ENCODE measurements around the gene FAM3C. TPM values are rescaled to one million over a fixed set of nuclear protein-coding genes. Genes with fewer than 3 reads are reported as not detected.

The FAM3C gene
- total RNA-seq, 4 donors from 2014 or later = 34.9 to 46.8 (median 41.0) TPM

GRCh38 chr7:121416533-121416932, 20.4 kb upstream of the FAM3C start:
- DNase-seq (ENCODE audit: low spot score in 2 of 2) = no peak
- no peak overlapping the region for H3K4me3 ChIP-seq (ENCODE audit: low read depth, poor library complexity, severe bottlenecking)
- intact Hi-C loops (cut with DNase I; ENCODE audit: low total_unique reads) = no loop called here
- TF ChIP-seq CTCF (IDR thresholded peaks at IDR 0.05) = no peak
- no peak for TF ChIP-seq POLR2A (IDR thresholded peaks at IDR 0.05)
- WGBS, 2 donors = 70 to 90% methylated on average over 1 of the region's 1 CpG

GRCh38 chr7:121414436-121414835, 18.3 kb upstream of the FAM3C start:
- WGBS, 2 donors = 96 to 100% methylated on average over 1 of the region's 1 CpG
- intact Hi-C loops (cut with DNase I; ENCODE audit: low total_unique reads) = no loop called here
- DNase-seq (ENCODE audit: low spot score in 2 of 2) = no peak
- H3K4me3 ChIP-seq (ENCODE audit: low read depth, poor library complexity, severe bottlenecking) = no peak overlapping the region
- TF ChIP-seq POLR2A (IDR thresholded peaks at IDR 0.05) (no peak), CTCF (IDR thresholded peaks at IDR 0.05) (no peak)

- DNase-seq (ENCODE audit: low spot score in 2 of 2) = no peak
- 75 to 79% methylated on average over 3 of the region's 3 CpGs for WGBS, 2 donors
- intact Hi-C loops (cut with DNase I; ENCODE audit: low total_unique reads) = no loop called here
These were observed 15.5 kb upstream of the FAM3C start for GRCh38 chr7:121411597-121411979.

GRCh38 chr7:121410829-121411596, 14.9 kb upstream of the FAM3C start:
- 89 to 91% methylated on average over 2 of the region's 2 CpGs for WGBS, 2 donors
- intact Hi-C loops (cut with DNase I; ENCODE audit: low total_unique reads) = no loop called here
- H3K4me3 ChIP-seq (ENCODE audit: low read depth, poor library complexity, severe bottlenecking) = no peak overlapping the region
- TF ChIP-seq CTCF (IDR thresholded peaks at IDR 0.05) (no peak), POLR2A (IDR thresholded peaks at IDR 0.05) (no peak)
- DNase-seq (ENCODE audit: low spot score in 2 of 2) = no peak

More at GRCh38 chr7:121411597-121411979, 15.5 kb upstream of the FAM3C start:
- no peak overlapping the region for H3K4me3 ChIP-seq (ENCODE audit: low read depth, poor library complexity, severe bottlenecking)
- TF ChIP-seq CTCF (IDR thresholded peaks at IDR 0.05) (no peak), POLR2A (IDR thresholded peaks at IDR 0.05) (no peak)

- no peak overlapping the region for H3K4me3 ChIP-seq (ENCODE audit: low read depth, poor library complexity, severe bottlenecking)
- 88 to 93% methylated on average over 2 of the region's 2 CpGs for WGBS, 2 donors
- no peak for DNase-seq (ENCODE audit: low spot score in 2 of 2)
- TF ChIP-seq CTCF (IDR thresholded peaks at IDR 0.05) = no peak
- no peak for TF ChIP-seq POLR2A (IDR thresholded peaks at IDR 0.05)
- intact Hi-C loops (cut with DNase I; ENCODE audit: low total_unique reads) = no loop called here
These were observed 10.8 kb upstream of the FAM3C start for GRCh38 chr7:121406944-121407343.

GRCh38 chr7:121406461-121406860, 10.4 kb upstream of the FAM3C start:
- TF ChIP-seq POLR2A (IDR thresholded peaks at IDR 0.05) (no peak), CTCF (IDR thresholded peaks at IDR 0.05) (no peak)
- 92 to 94% methylated on average over 5 of the region's 5 CpGs for WGBS, 2 donors
- DNase-seq (ENCODE audit: low spot score in 2 of 2) = no peak
- intact Hi-C loops (cut with DNase I; ENCODE audit: low total_unique reads) = no loop called here
- H3K4me3 ChIP-seq (ENCODE audit: low read depth, poor library complexity, severe bottlenecking) = no peak overlapping the region

Data from lower leg skin (tissue), 4 donors.